ENCODE data around the gene MGAT4B. TPM values are rescaled to one million over a fixed set of nuclear protein-coding genes. Genes with fewer than 3 reads are reported as not detected.

Gene MGAT4B
- total and polyA plus RNA-seq, 7 donors, result 27.8 to 241 (median 56.8) TPM

DNA sequence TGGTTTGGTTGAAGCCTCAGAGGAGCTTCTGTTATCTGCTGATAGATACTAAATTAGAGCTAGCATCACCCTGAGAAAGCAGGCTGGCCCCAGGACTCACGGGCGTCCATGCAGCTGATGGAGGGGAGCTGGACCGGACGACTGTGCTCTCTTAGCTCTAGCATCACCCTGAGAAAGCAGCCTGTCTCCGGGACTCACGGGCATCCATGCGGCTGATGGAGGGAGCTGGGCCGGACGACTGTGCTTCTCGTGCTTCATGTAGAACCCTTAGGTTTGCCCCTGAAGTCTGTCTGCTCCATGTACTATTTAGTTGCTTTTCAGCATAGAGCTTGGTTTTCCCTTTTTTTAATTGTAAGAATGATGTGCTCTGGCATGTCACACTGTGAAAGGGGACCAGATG lies 29.2 kb downstream of the MGAT4B start:
- no peak overlapping the region for H3K27ac ChIP-seq
- intact Hi-C loops (cut with DNase I), result no loop called here
- 94 to 96% methylated on average over 10 of the region's 10 CpGs for WGBS, 2 donors
- no peak overlapping the region for H3K4me3 ChIP-seq
- H3K9me3 ChIP-seq, result no peaks in the 10 kb centered on the region
- DNase-seq, result no peak
- H3K4me1 ChIP-seq, result peaks cover 0 to 10% (median 8%) of the 10 kb centered on the region in 4 donors
- TF ChIP-seq POLR2A (IDR thresholded peaks at IDR 0.05) (no peak), EP300 (IDR thresholded peaks at IDR 0.05) (no peak), POLR2AphosphoS5 (IDR thresholded peaks at IDR 0.05) (no peak)
- TF ChIP-seq, protein P1, sequence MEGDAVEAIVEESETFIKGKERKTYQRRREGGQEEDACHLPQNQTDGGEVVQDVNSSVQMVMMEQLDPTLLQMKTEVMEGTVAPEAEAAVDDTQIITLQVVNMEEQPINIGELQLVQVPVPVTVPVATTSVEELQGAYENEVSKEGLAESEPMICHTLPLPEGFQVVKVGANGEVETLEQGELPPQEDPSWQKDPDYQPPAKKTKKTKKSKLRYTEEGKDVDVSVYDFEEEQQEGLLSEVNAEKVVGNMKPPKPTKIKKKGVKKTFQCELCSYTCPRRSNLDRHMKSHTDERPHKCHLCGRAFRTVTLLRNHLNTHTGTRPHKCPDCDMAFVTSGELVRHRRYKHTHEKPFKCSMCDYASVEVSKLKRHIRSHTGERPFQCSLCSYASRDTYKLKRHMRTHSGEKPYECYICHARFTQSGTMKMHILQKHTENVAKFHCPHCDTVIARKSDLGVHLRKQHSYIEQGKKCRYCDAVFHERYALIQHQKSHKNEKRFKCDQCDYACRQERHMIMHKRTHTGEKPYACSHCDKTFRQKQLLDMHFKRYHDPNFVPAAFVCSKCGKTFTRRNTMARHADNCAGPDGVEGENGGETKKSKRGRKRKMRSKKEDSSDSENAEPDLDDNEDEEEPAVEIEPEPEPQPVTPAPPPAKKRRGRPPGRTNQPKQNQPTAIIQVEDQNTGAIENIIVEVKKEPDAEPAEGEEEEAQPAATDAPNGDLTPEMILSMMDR (IDR thresholded peaks at IDR 0.05), result no peak
- peaks cover 15 to 82% (median 51%) of the 10 kb centered on the region in 4 donors for H3K36me3 ChIP-seq
- H3K27me3 ChIP-seq, result no peaks in the 10 kb centered on the region

DNA sequence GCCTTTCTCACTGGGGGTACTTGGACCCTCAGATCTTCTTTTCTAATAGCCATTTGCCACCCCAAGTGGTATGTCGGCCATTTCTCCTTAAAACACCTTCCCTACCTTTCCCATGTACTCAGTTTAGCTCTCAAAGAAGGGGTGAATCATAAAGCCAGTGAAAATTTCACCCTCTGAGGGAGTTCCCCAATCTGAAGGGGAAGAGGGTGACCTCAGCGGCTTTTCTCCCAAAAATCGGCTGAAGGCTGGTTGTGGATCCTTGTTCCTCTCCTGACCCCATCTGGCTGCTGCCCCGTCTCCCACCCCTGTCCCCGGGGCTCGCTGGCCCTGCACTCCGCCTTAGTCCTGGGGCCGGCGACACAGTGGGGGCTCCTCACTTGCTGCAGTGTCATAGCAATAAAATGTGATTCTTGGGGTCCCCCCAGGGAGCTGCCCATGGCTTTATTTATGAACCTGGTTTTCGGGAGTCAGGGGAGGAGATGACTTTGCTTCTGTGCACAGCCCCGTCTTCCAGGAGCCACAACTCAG lies 30.2 kb downstream of the MGAT4B start:
- no peak for DNase-seq
- no peaks in the 10 kb centered on the region for H3K27me3 ChIP-seq
- H3K4me3 ChIP-seq, result no peak overlapping the region
- H3K4me1 ChIP-seq, result peaks cover 0 to 1% (median 0%) of the 10 kb centered on the region in 4 donors
- peaks cover 21 to 92% (median 60%) of the 10 kb centered on the region in 4 donors for H3K36me3 ChIP-seq
- H3K27ac ChIP-seq, result no peak overlapping the region
- intact Hi-C loops (cut with DNase I), result no loop called here
- WGBS, 2 donors, result 89% methylated on average over 11 of the region's 11 CpGs
- no peaks in the 10 kb centered on the region for H3K9me3 ChIP-seq
- TF ChIP-seq, protein P1 (IDR thresholded peaks at IDR 0.05), result no peak
- TF ChIP-seq POLR2AphosphoS5 (IDR thresholded peaks at IDR 0.05) (no peak), EP300 (IDR thresholded peaks at IDR 0.05) (no peak), POLR2A (IDR thresholded peaks at IDR 0.05) (no peak)

DNA sequence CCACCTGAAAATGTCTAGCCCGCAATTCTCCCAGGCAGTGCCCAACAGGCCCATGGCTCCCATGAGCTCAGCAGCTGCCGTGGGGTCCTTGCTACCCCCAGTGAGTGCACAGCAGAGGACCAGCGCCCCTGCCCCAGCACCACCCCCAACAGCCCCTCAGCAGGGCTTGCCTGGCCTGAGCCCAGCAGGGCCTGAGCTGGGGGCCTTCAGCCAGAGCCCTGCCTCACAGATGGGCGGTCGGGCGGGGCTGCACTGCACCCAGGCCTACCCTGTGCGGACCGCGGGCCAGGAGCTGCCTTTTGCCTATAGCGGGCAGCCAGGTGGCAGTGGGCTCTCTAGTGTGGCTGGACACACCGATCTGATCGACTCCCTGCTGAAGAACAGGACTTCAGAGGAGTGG lies 32.2 kb downstream of the MGAT4B start:
- no peak for DNase-seq
- intact Hi-C loops (cut with DNase I), result no loop called here
- Histone ChIP-seq H3K27ac (no peak overlapping the region), H3K4me1 (no peaks in the 10 kb centered on the region), H3K9me3 (no peaks in the 10 kb centered on the region), H3K4me3 (no peak overlapping the region), H3K27me3 (no peaks in the 10 kb centered on the region), H3K36me3 (peaks cover 29 to 95% (median 74%) of the 10 kb centered on the region in 4 donors)
- TF ChIP-seq EP300 (IDR thresholded peaks at IDR 0.05) (no peak), POLR2AphosphoS5 (IDR thresholded peaks at IDR 0.05) (no peak), POLR2A (IDR thresholded peaks at IDR 0.05) (no peak)
- TF ChIP-seq, protein P1 (IDR thresholded peaks at IDR 0.05), result no peak
- WGBS, 2 donors, result 97 to 98% methylated on average over 12 of the region's 12 CpGs

DNA sequence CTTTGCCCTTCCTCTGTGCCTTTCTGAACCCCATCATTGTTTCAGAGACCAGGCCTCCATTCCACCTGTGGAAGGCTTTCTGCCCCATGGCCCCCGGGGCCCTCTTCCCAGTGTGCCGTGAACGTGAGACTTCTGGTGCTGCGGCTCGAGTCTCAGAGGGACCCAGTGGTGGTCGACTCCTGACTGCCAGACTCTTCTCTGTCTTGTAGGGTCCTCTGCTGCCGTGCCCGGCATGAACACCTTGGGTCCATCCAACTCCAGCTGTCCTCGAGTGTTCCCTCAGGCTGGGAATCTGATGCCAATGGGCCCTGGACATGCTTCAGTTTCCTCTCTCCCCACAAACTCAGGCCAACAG lies 33.0 kb downstream of the MGAT4B start:
- DNase-seq, result no peak
- no peaks in the 10 kb centered on the region for H3K9me3 ChIP-seq
- no peak overlapping the region for H3K27ac ChIP-seq
- H3K36me3 ChIP-seq, result peaks cover 29 to 97% (median 79%) of the 10 kb centered on the region in 4 donors
- intact Hi-C loops (cut with DNase I), result no loop called here
- TF ChIP-seq POLR2A (IDR thresholded peaks at IDR 0.05) (no peak), EP300 (IDR thresholded peaks at IDR 0.05) (no peak), POLR2AphosphoS5 (IDR thresholded peaks at IDR 0.05) (no peak)
- TF ChIP-seq, protein P1 (IDR thresholded peaks at IDR 0.05), result no peak
- H3K27me3 ChIP-seq, result no peaks in the 10 kb centered on the region
- H3K4me3 ChIP-seq, result no peak overlapping the region
- WGBS, 2 donors, result 95 to 98% methylated on average over 9 of the region's 9 CpGs
- H3K4me1 ChIP-seq, result peaks cover 0 to 3% (median 0%) of the 10 kb centered on the region in 4 donors

DNA sequence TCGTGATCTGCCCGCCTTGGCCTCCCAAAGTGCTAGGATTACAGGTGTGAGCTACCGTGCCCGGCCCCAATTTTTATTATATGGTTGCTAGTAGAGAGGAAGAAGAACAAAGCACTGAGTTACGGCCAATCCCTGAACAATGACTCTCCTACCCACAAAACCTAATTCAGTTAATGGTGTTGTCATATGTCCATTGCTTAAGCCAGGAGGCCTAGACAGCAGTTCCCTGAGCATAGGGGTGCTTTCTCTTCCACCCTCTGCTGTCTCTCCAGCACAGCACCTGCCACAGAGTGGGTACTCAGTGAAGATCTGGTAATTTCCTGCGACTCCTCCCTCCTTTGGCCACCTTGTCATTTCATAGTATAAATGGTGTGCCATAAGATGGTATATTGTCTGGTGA lies 34.3 kb downstream of the MGAT4B start:
- WGBS, 2 donors, result 92 to 97% methylated on average over 6 of the region's 6 CpGs
- no peak for TF ChIP-seq POLR2AphosphoS5 (IDR thresholded peaks at IDR 0.05)
- no peak for TF ChIP-seq EP300 (IDR thresholded peaks at IDR 0.05)
- TF ChIP-seq POLR2A (IDR thresholded peaks at IDR 0.05), result no peak
- TF ChIP-seq, protein P1 (IDR thresholded peaks at IDR 0.05), result no peak
- Histone ChIP-seq H3K27me3 (no peaks in the 10 kb centered on the region), H3K27ac (no peak overlapping the region), H3K36me3 (peaks cover 29 to 95% (median 72%) of the 10 kb centered on the region in 4 donors), H3K4me3 (no peak overlapping the region), H3K9me3 (no peaks in the 10 kb centered on the region), H3K4me1 (peaks cover 0 to 6% (median 0%) of the 10 kb centered on the region in 4 donors)
- no peak for DNase-seq
- intact Hi-C loops (cut with DNase I), result no loop called here

All from sigmoid colon (tissue), 7 donors.